Esophagus muscularis mucosa (tissue), 4 donors: ENCODE measurements around the gene HID1. TPM values are rescaled to one million over a fixed set of nuclear protein-coding genes. Genes with fewer than 3 reads are reported as not detected.
"Not testable (repeated sequence)": the region's sequence is repeated elsewhere in the genome, so short reads cannot be mapped to it uniquely, and the experiment has no call there.

Source experiments
- DNase-seq: peaks from one replicate; pipeline ENCODE4 v3.0.0-alpha.2; 2017; ENCODE audit errors: extremely low spot score
- H3K27ac ChIP-seq, 4 donors: fragments of 200-600 bp; sonication (generic); replicated peaks in 1 of 4; 1 replicate in 3 of 4; 2 replicates in 1 of 4; pipeline ENCODE4 v1.5.1; 2016 to 2019; ENCODE audit warnings: mild to moderate bottlenecking in 1 of 4
- H3K27me3 ChIP-seq, 4 donors: fragments of 200-600 bp; sonication (generic); one replicate each; pipeline versions ENCODE4 v1.5.1 to v1.6.0; 2016 to 2019
- H3K36me3 ChIP-seq, 4 donors: fragments of 200-600 bp; sonication (generic); one replicate each; pipeline ENCODE4 v1.5.1; 2016 to 2019
- H3K4me1 ChIP-seq, 4 donors: fragments of 200-600 bp; sonication (generic); one replicate each; pipeline ENCODE4 v1.5.1; 2016 to 2019
- H3K4me3 ChIP-seq, 4 donors: fragments of 200-600 bp; sonication (generic); 1 replicate in 2 of 4; 2 replicates in 2 of 4; pipeline ENCODE4 v1.5.1; 2016 to 2019; ENCODE audit warnings: mild to moderate bottlenecking in 4 of 4, moderate library complexity in 1 of 4
- H3K9me3 ChIP-seq, 4 donors: fragments of 200-600 bp; sonication (generic); 1 replicate in 3 of 4; 2 replicates in 1 of 4; pipeline ENCODE4 v1.5.1; 2016 to 2019
- EP300 ChIP-seq: sonication (generic); formaldehyde crosslinking; IDR thresholded peaks from one replicate; pipeline ENCODE4 v1.6.1; 2017; ENCODE audit warnings: antibody characterized with exemption
- POLR2A ChIP-seq: fragments of 450-650 bp; IDR thresholded peaks from one replicate; pipeline ENCODE4 v1.6.1; 2017; ENCODE audit warnings: antibody characterized with exemption, moderate library complexity, mild to moderate bottlenecking, low read depth
- POLR2AphosphoS5 ChIP-seq, 2 donors: sonication (generic); formaldehyde crosslinking; IDR thresholded peaks; one replicate each; pipeline ENCODE4 v1.6.1; 2017; ENCODE audit warnings: antibody characterized with exemption in 2 of 2
- WGBS: methylation state at CpG from one replicate; pipeline ENCODE4 v1.1.5; 2018; 5-methylcytosine and 5-hydroxymethylcytosine counted together
- intact Hi-C: fragments of 100-400 bp; cut with DNase I; formaldehyde crosslinking; loops from one replicate; pipeline ENCODE4 v1.15.1; 2023
- total RNA-seq, 4 donors: library from RNA; depleted of rRNA; stranded (reverse); fragments of >200 nt; gene quantifications; one replicate each; pipeline versions ENCODE4 v1.1.0 to v1.2.1, GENCODE V29; 2016
- TF ChIP-seq, protein P1 (sequence below), 3 experiments: fragments of 200-600 bp in 2 of 3; fragments of 450-650 bp in 1 of 3; sonication (generic) in 2 of 3; IDR thresholded peaks; one replicate each; pipeline ENCODE4 v1.5.1; 2017 to 2019; ENCODE audit warnings: antibody characterized with exemption in 3 of 3, mild to moderate bottlenecking in 2 of 3, moderate library complexity in 1 of 3

HID1 gene
- total RNA-seq, 4 donors from 2014 or later: 4.5 to 17.1 (median 10.9) TPM

GRCh38 chr17:74987909-74988711 is 15.6 kb upstream of the HID1 start:
- TF ChIP-seq POLR2A (no peak), POLR2AphosphoS5 (IDR thresholded peaks at IDR 0.05) (peak; percentile 60 to 75)
- TF ChIP-seq, protein P1, sequence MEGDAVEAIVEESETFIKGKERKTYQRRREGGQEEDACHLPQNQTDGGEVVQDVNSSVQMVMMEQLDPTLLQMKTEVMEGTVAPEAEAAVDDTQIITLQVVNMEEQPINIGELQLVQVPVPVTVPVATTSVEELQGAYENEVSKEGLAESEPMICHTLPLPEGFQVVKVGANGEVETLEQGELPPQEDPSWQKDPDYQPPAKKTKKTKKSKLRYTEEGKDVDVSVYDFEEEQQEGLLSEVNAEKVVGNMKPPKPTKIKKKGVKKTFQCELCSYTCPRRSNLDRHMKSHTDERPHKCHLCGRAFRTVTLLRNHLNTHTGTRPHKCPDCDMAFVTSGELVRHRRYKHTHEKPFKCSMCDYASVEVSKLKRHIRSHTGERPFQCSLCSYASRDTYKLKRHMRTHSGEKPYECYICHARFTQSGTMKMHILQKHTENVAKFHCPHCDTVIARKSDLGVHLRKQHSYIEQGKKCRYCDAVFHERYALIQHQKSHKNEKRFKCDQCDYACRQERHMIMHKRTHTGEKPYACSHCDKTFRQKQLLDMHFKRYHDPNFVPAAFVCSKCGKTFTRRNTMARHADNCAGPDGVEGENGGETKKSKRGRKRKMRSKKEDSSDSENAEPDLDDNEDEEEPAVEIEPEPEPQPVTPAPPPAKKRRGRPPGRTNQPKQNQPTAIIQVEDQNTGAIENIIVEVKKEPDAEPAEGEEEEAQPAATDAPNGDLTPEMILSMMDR (IDR thresholded peaks at IDR 0.05): peak; percentile 46 to 62 (median 55)
- intact Hi-C loops: loop anchor here (2.0 to 5.0 kb wide), 2 partner anchors 25 to 44 kb away; partner anchors contain the start of gene MRPL58
- DNase-seq: peak; percentile 94
- H3K27me3 ChIP-seq: no peaks in the 10 kb centered on the region
- no peaks in the 10 kb centered on the region for H3K9me3 ChIP-seq
- no peaks in the 10 kb centered on the region for H3K36me3 ChIP-seq
- H3K27ac ChIP-seq: peak overlapping the region; percentile 92 to 98 (median 96)
- peak overlapping the region; percentile 73 to 94 (median 90) for H3K4me3 ChIP-seq
- 14% methylated on average over 15 of the region's 76 CpGs for WGBS
- peaks cover 34 to 47% (median 38%) of the 10 kb centered on the region in 4 donors for H3K4me1 ChIP-seq

DNA sequence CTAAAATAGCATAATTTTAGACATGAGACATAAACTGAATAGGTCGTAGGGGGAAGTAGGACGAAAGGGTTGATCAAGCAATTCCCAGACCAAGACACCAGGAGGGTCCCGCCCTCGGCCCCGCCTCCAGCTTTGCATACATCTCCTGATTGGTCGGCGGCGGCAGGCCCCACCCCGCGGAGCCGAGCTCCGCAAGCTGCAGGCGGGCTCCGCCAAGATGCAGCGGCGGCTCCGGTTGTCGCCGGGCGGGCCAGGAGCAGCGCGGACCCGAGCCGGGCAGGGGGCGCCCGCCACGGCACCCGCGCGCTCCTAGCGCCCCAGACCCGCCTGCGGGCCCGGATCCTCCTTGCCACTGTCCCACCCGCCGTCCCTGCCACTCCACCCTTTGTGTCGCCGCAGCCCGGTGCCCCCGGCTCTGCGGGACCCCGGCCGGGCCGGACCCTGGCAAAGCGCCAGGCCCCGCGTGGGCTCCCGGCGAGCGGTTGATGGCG is 14.9 kb upstream of the HID1 start, which contains the start of gene CDR2L:
TSS of gene CDR2L (plus strand) at position 215 of the 491 bp plus-strand sequence. CDS start 412 bp downstream, outside the sequence.
- Histone ChIP-seq H3K36me3 (no peaks in the 10 kb centered on the region), H3K4me3 (peak within 1 kb of the TSS; percentile 73 to 94 (median 90)), H3K27me3 (no peaks in the 10 kb centered on the region), H3K9me3 (no peaks in the 10 kb centered on the region), H3K27ac (peak within 1 kb of the TSS; percentile 92 to 98 (median 96)), H3K4me1 (peaks cover 33 to 47% (median 37%) of the 10 kb centered on the region in 4 donors)
- DNase-seq: peak; percentile 99
- peak; percentile 67 for TF ChIP-seq POLR2A
- no peak for TF ChIP-seq EP300
- TF ChIP-seq, protein P1 (IDR thresholded peaks at IDR 0.05): no peak
- TF ChIP-seq POLR2AphosphoS5 (IDR thresholded peaks at IDR 0.05): peak; percentile 90 to 92
- 0% methylated on average over 2 of the region's 51 CpGs for WGBS
- intact Hi-C loops: loop anchor here (2.0 to 5.0 kb wide), 2 partner anchors 25 to 45 kb away; partner anchors contain the start of gene MRPL58

DNA sequence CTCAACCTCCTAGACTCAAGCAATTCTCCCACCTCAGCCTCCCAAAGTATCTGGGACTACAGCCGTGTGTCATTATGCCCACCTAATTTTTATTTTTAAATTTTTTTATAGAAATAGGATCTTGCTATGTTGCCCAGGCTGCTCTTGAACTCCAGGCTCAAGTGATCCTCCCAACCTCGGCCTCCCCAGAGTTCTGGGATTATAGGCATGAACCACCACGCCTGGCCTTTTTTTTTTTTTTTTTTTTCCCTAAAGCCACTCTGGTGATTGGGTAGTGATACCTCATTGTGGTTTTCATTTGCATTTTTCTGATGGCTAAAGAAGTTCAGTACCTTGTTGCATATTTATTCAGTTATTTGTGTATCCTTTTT is 13.6 kb upstream of the HID1 start:
- no peaks in the 10 kb centered on the region for H3K27me3 ChIP-seq
- H3K36me3 ChIP-seq: no peaks in the 10 kb centered on the region
- DNase-seq: no peak
- TF ChIP-seq POLR2AphosphoS5 (IDR thresholded peaks at IDR 0.05) (no peak), POLR2A (no peak), EP300 (no peak)
- TF ChIP-seq, protein P1 (IDR thresholded peaks at IDR 0.05): no peak
- intact Hi-C loops: loop anchor here (2.0 to 5.0 kb wide), 2 partner anchors 27 to 46 kb away; partner anchors contain the start of gene MRPL58
- no peak overlapping the region for H3K4me3 ChIP-seq
- no peak overlapping the region for H3K27ac ChIP-seq
- H3K4me1 ChIP-seq: peaks cover 33 to 56% (median 47%) of the 10 kb centered on the region in 4 donors
- H3K9me3 ChIP-seq: no peaks in the 10 kb centered on the region
- 93% methylated on average over 3 of the region's 3 CpGs for WGBS

DNA sequence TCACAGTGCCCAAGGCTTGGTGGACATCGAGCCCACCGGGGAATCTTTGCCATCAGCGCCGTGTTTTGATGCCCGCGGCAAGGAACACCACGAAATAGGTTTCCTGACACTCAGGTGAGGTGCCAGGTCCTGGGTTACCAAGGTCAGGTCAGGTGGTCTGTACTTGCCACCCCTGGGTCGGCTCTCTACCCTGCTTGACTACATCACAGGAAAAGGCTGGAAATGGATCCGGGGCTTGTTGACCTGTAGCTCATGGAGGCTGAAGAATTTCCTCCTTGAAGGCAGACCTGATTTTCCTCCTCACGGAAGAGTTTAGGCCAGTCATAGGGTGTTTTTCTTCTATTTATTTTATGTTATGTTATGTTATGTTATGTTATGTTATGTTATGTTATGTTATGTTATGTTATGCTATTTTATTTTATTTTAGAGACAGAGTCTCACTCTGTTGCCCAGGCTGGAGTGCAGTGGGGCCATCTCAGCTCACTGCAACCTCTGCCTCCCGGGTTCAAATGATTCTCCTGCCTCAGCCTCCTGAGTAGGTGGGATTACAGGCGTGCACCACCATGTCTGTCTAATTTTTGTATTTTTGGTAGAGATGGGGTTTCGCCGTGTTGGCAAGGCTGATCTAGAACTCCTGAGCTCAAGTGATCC is 10.2 kb upstream of the HID1 start:
- H3K27me3 ChIP-seq, H3K9me3 ChIP-seq, intact Hi-C loops, H3K36me3 ChIP-seq, DNase-seq: not testable (repeated sequence)
- H3K4me3 ChIP-seq: peak overlapping the region; percentile 62 to 70 (median 70)
- H3K4me1 ChIP-seq: peaks cover 13 to 33% (median 24%) of the 10 kb centered on the region in 4 donors
- WGBS: 55% methylated on average over 7 of the region's 14 CpGs
- peak overlapping the region; percentile 87 to 88 (median 88) for H3K27ac ChIP-seq
